ENCODE measurements around the gene GRID1. TPM values are rescaled to one million over a fixed set of nuclear protein-coding genes. Genes with fewer than 3 reads are reported as not detected.
A peak's percentile ranks its signal among the peaks of the same experiment; 100 is the strongest.

Gene GRID1
- total RNA-seq (not detected), polyA plus RNA-seq (not detected), total RNA-seq (not detected)

DNA sequence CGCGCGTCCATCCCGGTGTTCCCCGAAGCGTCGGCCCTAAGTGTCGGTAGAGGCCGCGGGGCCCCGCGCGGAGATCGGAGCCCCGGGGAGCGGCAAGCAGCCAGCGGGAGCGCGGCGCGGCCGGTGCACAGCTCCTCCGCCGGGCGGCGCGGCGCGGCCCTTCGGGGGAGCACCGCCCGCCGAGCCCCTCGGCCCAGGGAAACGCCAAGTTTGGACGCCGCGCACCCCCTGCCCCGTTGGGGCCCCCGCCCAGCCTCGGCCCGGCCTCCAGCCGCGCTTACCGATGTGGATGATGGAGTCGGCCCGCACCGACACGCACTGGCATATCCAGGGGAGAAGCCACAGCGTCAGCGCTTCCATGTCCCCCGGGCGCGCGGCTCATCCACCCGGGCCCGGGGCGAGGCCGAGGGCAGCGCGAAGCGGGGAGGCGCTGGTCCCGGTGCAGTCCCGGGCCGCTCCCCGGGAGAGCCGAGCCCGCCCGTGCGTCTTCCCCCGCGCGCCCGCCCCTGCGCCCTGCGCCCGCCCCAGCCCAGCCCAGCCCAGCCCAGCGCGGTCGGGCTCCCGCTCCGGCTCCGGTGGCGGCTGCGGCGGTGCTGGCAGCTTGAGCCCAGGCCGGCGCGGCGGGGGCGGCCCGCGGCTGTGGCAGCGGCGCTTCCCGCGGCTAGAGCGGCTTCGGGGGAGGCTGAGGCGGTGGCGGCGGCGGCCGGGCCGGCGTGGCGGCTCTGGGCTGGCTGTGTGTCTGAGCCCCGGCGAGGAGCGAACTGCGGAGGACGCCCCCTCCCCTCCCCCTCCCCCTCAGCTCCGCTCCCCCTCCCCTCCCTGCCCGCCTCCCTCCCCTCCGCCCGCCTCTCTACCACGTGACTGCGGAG, at the start of gene GRID1:
TSS of gene GRID1 (minus strand) at position 763 of the 869 bp plus-strand sequence.
- peaks cover 0 to 3% (median 0%) of the 10 kb centered on the region in 5 donors for H3K36me3 Mint-ChIP-seq
- Histone ChIP-seq H3K4me1 (ENCODE audit: control insufficient read depth in 2 of 2, insufficient read depth in 2 of 2, low read length in 2 of 2) (peaks cover 0 to 11% of the 10 kb centered on the region in 2 donors), H3K36me3 (ENCODE audit: control insufficient read depth in 2 of 3, insufficient read depth in 3 of 3, low read length in 3 of 3) (no peaks in the 10 kb centered on the region), H3K27me3 (ENCODE audit: control insufficient read depth in 2 of 2, insufficient read depth in 2 of 2, low read length in 2 of 2) (peaks cover 0 to 15% of the 10 kb centered on the region in 2 donors), H3K9me3 (ENCODE audit: control insufficient read depth in 2 of 3, low read length in 3 of 3) (no peaks in the 10 kb centered on the region), H3K4me3 (ENCODE audit: low read length) (no peak within 1 kb of the TSS), H3K27ac (ENCODE audit: low read depth, low read length) (no peak within 1 kb of the TSS)
- peaks cover 56 to 78% (median 62%) of the 10 kb centered on the region in 5 donors for H3K27me3 Mint-ChIP-seq
- CTCF ChIA-PET, result interaction anchor here (0.6 kb wide), 1 partner anchor 1929 kb away, joined by 3 read pairs; no protein-coding TSS in a partner anchor
- H3K27ac Mint-ChIP-seq, result no peak within 1 kb of the TSS
- POLR2A ChIA-PET, result no interaction called here
- intact Hi-C loops (cut with micrococcal nuclease), result no loop called here
- H3K4me3 Mint-ChIP-seq, result peak within 1 kb of the TSS; percentile 52 to 89 (median 80)
- H3K9me3 Mint-ChIP-seq, result no peaks in the 10 kb centered on the region
- ATAC-seq, result peak; percentile 33
- DNase-seq, result peak in 3 of 9 donors; percentile 19 to 44 (median 19)
- H3K4me1 Mint-ChIP-seq, result peaks cover 6 to 25% (median 15%) of the 10 kb centered on the region in 7 donors

GRCh38 chr10:86415583-86415982, 49.0 kb upstream of the GRID1 start:
- intact Hi-C loops (cut with micrococcal nuclease), result no loop called here
- POLR2A ChIA-PET, result interaction anchor here (5.6 kb wide), 1 partner anchor 14 kb away, joined by 54 read pairs; no protein-coding TSS in a partner anchor

DNA sequence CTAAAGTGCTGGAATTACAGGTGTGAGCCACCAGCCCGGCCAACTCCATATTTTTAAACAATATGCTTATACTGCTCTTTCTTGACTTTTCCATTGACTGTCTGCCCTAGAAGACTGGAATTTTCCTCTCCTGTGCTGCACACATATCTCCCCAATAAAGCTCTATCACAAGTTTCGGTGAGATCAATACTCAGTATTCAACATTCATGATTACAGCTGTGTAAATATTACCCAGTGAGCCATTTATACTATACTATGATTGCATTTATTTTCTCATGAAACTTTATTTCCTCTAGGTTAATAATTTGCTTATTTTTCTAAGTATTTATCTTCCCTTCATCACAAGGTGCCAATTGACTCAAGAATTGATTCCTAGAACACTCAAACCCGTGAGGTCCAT, 48.5 kb upstream of the GRID1 start:
- Mint-ChIP-seq H3K36me3 (peaks cover 0 to 11% (median 0%) of the 10 kb centered on the region in 5 donors), H3K4me3 (peak overlapping the region in 9 of 10 donors; percentile 8 to 67 (median 40)), H3K4me1 (peaks cover 33 to 80% (median 63%) of the 10 kb centered on the region in 7 donors), H3K27me3 (peaks cover 0 to 3% (median 0%) of the 10 kb centered on the region in 5 donors), H3K9me3 (peaks cover 0 to 7% (median 0%) of the 10 kb centered on the region in 11 donors), H3K27ac (peak overlapping the region in 8 of 9 donors; percentile 1 to 95 (median 70))
- H3K4me3 ChIP-seq (ENCODE audit: low read length), result no peak overlapping the region
- POLR2A ChIA-PET, result interaction anchor here (5.6 kb wide), 1 partner anchor 14 kb away, joined by 54 read pairs; no protein-coding TSS in a partner anchor
- intact Hi-C loops (cut with micrococcal nuclease), result no loop called here
- ATAC-seq (no peak), DNase-seq (no peak)
- peaks cover 20 to 52% of the 10 kb centered on the region in 2 donors for H3K4me1 ChIP-seq (ENCODE audit: control insufficient read depth in 2 of 2, insufficient read depth in 2 of 2, low read length in 2 of 2)
- no peaks in the 10 kb centered on the region for H3K36me3 ChIP-seq (ENCODE audit: control insufficient read depth in 2 of 3, insufficient read depth in 3 of 3, low read length in 3 of 3)
- H3K27me3 ChIP-seq (ENCODE audit: control insufficient read depth in 2 of 2, insufficient read depth in 2 of 2, low read length in 2 of 2), result no peaks in the 10 kb centered on the region
- no peaks in the 10 kb centered on the region for H3K9me3 ChIP-seq (ENCODE audit: control insufficient read depth in 2 of 3, low read length in 3 of 3)
- CTCF ChIA-PET, result no interaction called here
- H3K27ac ChIP-seq (ENCODE audit: low read depth, low read length), result no peak overlapping the region

More at GRCh38 chr10:86415583-86415982, 49.0 kb upstream of the GRID1 start:
- DNase-seq (no peak), ATAC-seq (no peak)
- Mint-ChIP-seq H3K4me3 (peak overlapping the region in 6 of 10 donors; percentile 38 to 67 (median 40)), H3K36me3 (peaks cover 0 to 11% (median 0%) of the 10 kb centered on the region in 5 donors), H3K4me1 (peaks cover 33 to 79% (median 64%) of the 10 kb centered on the region in 7 donors), H3K27ac (peak overlapping the region in 7 of 9 donors; percentile 51 to 79 (median 74)), H3K27me3 (peaks cover 0 to 3% (median 0%) of the 10 kb centered on the region in 5 donors), H3K9me3 (peaks cover 0 to 6% (median 0%) of the 10 kb centered on the region in 11 donors)
- H3K9me3 ChIP-seq (ENCODE audit: control insufficient read depth in 2 of 3, low read length in 3 of 3), result no peaks in the 10 kb centered on the region
- H3K4me3 ChIP-seq (ENCODE audit: low read length), result no peak overlapping the region
- H3K36me3 ChIP-seq (ENCODE audit: control insufficient read depth in 2 of 3, insufficient read depth in 3 of 3, low read length in 3 of 3), result no peaks in the 10 kb centered on the region
- H3K4me1 ChIP-seq (ENCODE audit: control insufficient read depth in 2 of 2, insufficient read depth in 2 of 2, low read length in 2 of 2), result peaks cover 20 to 50% of the 10 kb centered on the region in 2 donors
- H3K27me3 ChIP-seq (ENCODE audit: control insufficient read depth in 2 of 2, insufficient read depth in 2 of 2, low read length in 2 of 2), result no peaks in the 10 kb centered on the region
- H3K27ac ChIP-seq (ENCODE audit: low read depth, low read length), result no peak overlapping the region
- CTCF ChIA-PET, result no interaction called here

DNA sequence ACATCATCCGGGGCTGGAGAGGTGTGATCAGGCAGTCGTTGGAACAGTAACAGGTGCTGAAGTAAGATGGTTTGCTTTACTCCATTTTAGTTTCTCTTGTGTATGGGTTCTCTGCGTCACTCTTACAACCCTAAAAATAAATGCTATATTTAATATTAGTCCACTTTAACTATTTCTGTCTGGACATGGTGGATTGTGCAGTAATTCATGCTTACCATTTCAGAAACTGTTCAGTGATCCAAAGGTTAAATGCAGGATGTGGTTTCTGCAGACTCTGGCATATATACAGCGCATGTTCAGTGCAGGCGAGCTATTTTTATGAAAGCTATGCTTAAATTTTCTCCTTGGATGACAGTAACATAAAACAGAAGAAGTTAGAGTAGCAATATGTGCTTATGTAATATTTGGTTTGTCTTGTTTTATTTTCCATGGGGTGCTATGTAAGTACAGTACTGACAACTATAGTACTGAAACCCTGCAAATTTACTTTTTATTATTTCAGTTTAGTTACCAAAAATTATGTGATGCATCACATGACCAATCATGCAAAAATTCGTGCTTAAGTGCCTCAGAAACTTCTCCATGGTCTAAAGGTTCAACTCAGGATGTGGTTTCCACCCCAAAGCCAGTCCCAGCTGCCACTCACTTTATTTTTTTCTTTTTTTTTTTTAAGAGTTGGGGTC, 46.6 kb upstream of the GRID1 start:
- ATAC-seq (peak; percentile 78), DNase-seq (peak in 7 of 9 donors; percentile 55 to 75 (median 71))
- CTCF ChIA-PET, result interaction anchor here (0.7 to 3.7 kb wide), 2 partner anchors 14 to 246 kb away, joined by 3 to 25 read pairs; no protein-coding TSS in a partner anchor
- Mint-ChIP-seq H3K27ac (peak overlapping the region; percentile 84 to 94 (median 90)), H3K27me3 (peaks cover 0 to 3% (median 0%) of the 10 kb centered on the region in 5 donors), H3K4me3 (peak overlapping the region; percentile 60 to 83 (median 74)), H3K36me3 (peaks cover 0 to 13% (median 0%) of the 10 kb centered on the region in 5 donors), H3K9me3 (peaks cover 0 to 7% (median 0%) of the 10 kb centered on the region in 11 donors), H3K4me1 (peaks cover 29 to 79% (median 62%) of the 10 kb centered on the region in 7 donors)
- intact Hi-C loops (cut with micrococcal nuclease), result loop anchor here in 1 of 2 donors (1.0 to 5.0 kb wide), 5 partner anchors 13 to 679 kb away; partner anchors contain the start of genes ADIRF, GLUD1 and WAPL
- H3K4me3 ChIP-seq (ENCODE audit: low read length), result peak overlapping the region; percentile 20
- POLR2A ChIA-PET, result interaction anchor here (0.7 to 5.6 kb wide), 8 partner anchors 12 to 166 kb away, joined by 3 to 54 read pairs (median 4); partner anchors contain the start of gene WAPL
- H3K27ac ChIP-seq (ENCODE audit: low read depth, low read length), result peak overlapping the region; percentile 42
- H3K27me3 ChIP-seq (ENCODE audit: control insufficient read depth in 2 of 2, insufficient read depth in 2 of 2, low read length in 2 of 2), result no peaks in the 10 kb centered on the region
- H3K36me3 ChIP-seq (ENCODE audit: control insufficient read depth in 2 of 3, insufficient read depth in 3 of 3, low read length in 3 of 3), result no peaks in the 10 kb centered on the region
- no peaks in the 10 kb centered on the region for H3K9me3 ChIP-seq (ENCODE audit: control insufficient read depth in 2 of 3, low read length in 3 of 3)
- H3K4me1 ChIP-seq (ENCODE audit: control insufficient read depth in 2 of 2, insufficient read depth in 2 of 2, low read length in 2 of 2), result peaks cover 20 to 48% of the 10 kb centered on the region in 2 donors

DNA sequence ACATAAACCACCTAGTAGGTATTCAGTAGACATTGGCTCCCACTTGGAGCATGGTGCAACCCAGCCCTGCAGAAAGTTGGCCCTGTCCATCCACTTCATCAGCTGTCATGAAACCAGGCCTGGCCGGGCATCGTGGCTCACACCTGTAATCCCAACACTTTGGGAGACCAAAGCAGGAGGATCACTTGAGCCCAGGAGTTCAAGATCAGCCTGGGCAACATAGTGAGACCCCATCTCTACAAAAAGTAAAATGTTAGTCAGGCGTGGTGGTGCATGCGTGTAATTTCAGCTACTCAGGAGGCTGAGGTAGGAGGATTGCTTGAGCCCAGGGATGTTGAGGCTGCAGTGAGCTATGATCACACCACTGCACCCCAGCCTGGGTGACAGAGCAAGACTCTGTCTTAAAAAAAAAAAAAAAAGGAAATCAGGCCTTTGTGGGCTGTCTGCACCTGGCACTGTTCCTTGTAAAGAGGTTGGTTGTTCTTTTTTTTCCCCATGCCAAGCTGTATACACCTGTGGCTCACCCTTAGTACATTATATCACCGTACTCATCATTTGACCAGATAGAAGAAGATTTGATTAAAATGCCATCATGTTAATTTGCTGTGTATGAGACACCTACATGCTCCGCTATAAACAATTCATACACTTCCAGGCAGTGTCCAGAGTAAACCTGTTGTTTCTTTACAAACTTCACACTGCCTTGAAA, 45.4 kb upstream of the GRID1 start:
- Histone ChIP-seq H3K4me1 (ENCODE audit: control insufficient read depth in 2 of 2, insufficient read depth in 2 of 2, low read length in 2 of 2) (peaks cover 20 to 48% of the 10 kb centered on the region in 2 donors), H3K27ac (ENCODE audit: low read depth, low read length) (peak overlapping the region; percentile 42), H3K9me3 (ENCODE audit: control insufficient read depth in 2 of 3, low read length in 3 of 3) (no peaks in the 10 kb centered on the region), H3K4me3 (ENCODE audit: low read length) (peak overlapping the region; percentile 8), H3K36me3 (ENCODE audit: control insufficient read depth in 2 of 3, insufficient read depth in 3 of 3, low read length in 3 of 3) (no peaks in the 10 kb centered on the region), H3K27me3 (ENCODE audit: control insufficient read depth in 2 of 2, insufficient read depth in 2 of 2, low read length in 2 of 2) (no peaks in the 10 kb centered on the region)
- intact Hi-C loops (cut with micrococcal nuclease), result loop anchor here (1.0 to 5.0 kb wide), 5 partner anchors 7 to 680 kb away; partner anchors contain the start of genes ADIRF (in 1 of the 2) and GLUD1 (in 1 of the 2)
- no peak for ATAC-seq
- peak overlapping the region; percentile 62 to 83 (median 77) for H3K4me3 Mint-ChIP-seq
- peaks cover 0 to 13% (median 0%) of the 10 kb centered on the region in 5 donors for H3K36me3 Mint-ChIP-seq
- H3K4me1 Mint-ChIP-seq, result peaks cover 24 to 73% (median 57%) of the 10 kb centered on the region in 7 donors
- H3K9me3 Mint-ChIP-seq, result peaks cover 0 to 7% (median 0%) of the 10 kb centered on the region in 11 donors
- H3K27me3 Mint-ChIP-seq, result peaks cover 0 to 3% (median 0%) of the 10 kb centered on the region in 5 donors
- no peak for DNase-seq
- CTCF ChIA-PET, result interaction anchor here (0.8 to 3.7 kb wide), 3 partner anchors 9 to 173 kb away, joined by 5 to 25 read pairs (median 12); no protein-coding TSS in a partner anchor
- POLR2A ChIA-PET, result interaction anchor here (0.6 to 5.6 kb wide), 4 partner anchors 10 to 119 kb away, joined by 3 to 54 read pairs (median 5); partner anchors contain the start of gene WAPL
- peak overlapping the region; percentile 84 to 94 (median 90) for H3K27ac Mint-ChIP-seq
